K562 (cell line): ENCODE measurements around the gene TIMM8A. TPM values are rescaled to one million over a fixed set of nuclear protein-coding genes. Genes with fewer than 3 reads are reported as not detected.

Experiments used
- BRD4 ChIP-seq: fragments of 200-600 bp; sonication (generic); IDR thresholded peaks from 2 replicates; pipeline ENCODE4 v1.6.1; 2017; ENCODE audit warnings: inconsistent platforms
- DDX20 ChIP-seq: fragments of 450-650 bp; IDR thresholded peaks from 2 replicates; pipeline ENCODE4 v1.6.1; 2016; ENCODE audit warnings: missing genetic modification characterization, low read depth, mild to moderate bottlenecking, missing compliant biosample characterization, moderate library complexity
- ETS2 ChIP-seq: IDR thresholded peaks from 2 replicates; pipeline ENCODE4 v1.6.1; 2016; ENCODE audit warnings: borderline replicate concordance, missing genetic modification characterization, mild to moderate bottlenecking, moderate library complexity, missing compliant biosample characterization; ENCODE audit not compliant: poor library complexity, severe bottlenecking
- FUS ChIP-seq: fragments of 200-400 bp; formaldehyde crosslinking; optimal IDR thresholded peaks from 2 replicates; pipeline ENCODE3; 2017; ENCODE audit warnings: low read depth, low read length
- GTF2B ChIP-seq: IDR thresholded peaks from 2 replicates; pipeline ENCODE4 v1.6.1; 2011; ENCODE audit not compliant: insufficient read length; ENCODE audit errors: extremely low read depth
- HCFC1 ChIP-seq: IDR thresholded peaks from 2 replicates; pipeline ENCODE4 v1.6.1; 2012; ENCODE audit warnings: low read depth, low read length, improper control_type of control experiment
- HLTF ChIP-seq: fragments of 450-650 bp; IDR thresholded peaks from 2 replicates; pipeline ENCODE4 v1.6.1; 2016
- IRF9 ChIP-seq: fragments of 450-650 bp; IDR thresholded peaks from 2 replicates; pipeline ENCODE4 v1.6.1; 2016; ENCODE audit warnings: missing biosample characterization, missing genetic modification characterization
- KDM5B ChIP-seq: fragments of 200-600 bp; sonication (generic); IDR thresholded peaks from 2 replicates; pipeline ENCODE4 v1.6.1; 2012; ENCODE audit warnings: low read depth, mild to moderate bottlenecking, moderate library complexity, low read length, control low read depth, inconsistent platforms; ENCODE audit not compliant: insufficient replicate concordance
- LARP7 ChIP-seq: fragments of 450-650 bp; IDR thresholded peaks from 2 replicates; pipeline ENCODE4 v1.6.1; 2016
- MBD2 ChIP-seq: sonication (generic); IDR thresholded peaks from 2 replicates; pipeline ENCODE4 v1.6.1; 2016; ENCODE audit warnings: low read depth, borderline replicate concordance
- NCOA2 ChIP-seq, 2 experiments: fragments of 450-650 bp; IDR thresholded peaks; 2 replicates each; pipeline ENCODE4 v1.6.1; 2018; ENCODE audit warnings: mild to moderate bottlenecking in 2 of 2, moderate library complexity in 1 of 2; ENCODE audit not compliant: partially characterized antibody in 2 of 2
- NR2F6 ChIP-seq: fragments of 450-650 bp; formaldehyde crosslinking; IDR thresholded peaks from 2 replicates; pipeline ENCODE4 v1.4.0; 2020; ENCODE audit warnings: mild to moderate bottlenecking
- PPARD ChIP-seq: fragments of 250-450 bp; sonication (Bioruptor Pico); IDR thresholded peaks from 2 replicates; pipeline ENCODE4 v1.8.0; 2022; ENCODE audit warnings: inconsistent platforms, mild to moderate bottlenecking, moderate library complexity
- SAP30 ChIP-seq: fragments of 200-600 bp; sonication (generic); IDR thresholded peaks from 2 replicates; pipeline ENCODE4 v1.6.1; 2012; ENCODE audit warnings: borderline replicate concordance, low read depth, mild to moderate bottlenecking, moderate library complexity, low read length, control low read depth, inconsistent platforms; ENCODE audit not compliant: insufficient read depth, poor library complexity, severe bottlenecking
- SREBF2 ChIP-seq: sonication (generic); formaldehyde crosslinking; IDR thresholded peaks from 2 replicates; pipeline ENCODE4 v1.4.0; 2020; ENCODE audit warnings: mild to moderate bottlenecking, missing genetic modification reagents
- STAG1 ChIP-seq: sonication (generic); formaldehyde crosslinking; IDR thresholded peaks from 2 replicates; pipeline ENCODE4 v1.5.0; 2020; ENCODE audit warnings: missing genetic modification reagents, borderline replicate concordance
- STAT6 ChIP-seq: sonication (generic); formaldehyde crosslinking; IDR thresholded peaks from 2 replicates; pipeline ENCODE4 v1.8.1; 2023; ENCODE audit warnings: mild to moderate bottlenecking, missing genetic modification reagents
- TSC22D4 ChIP-seq: fragments of 450-650 bp; IDR thresholded peaks from 2 replicates; pipeline ENCODE4 v1.6.1; 2016; ENCODE audit warnings: missing genetic modification characterization, missing biosample characterization, control low read depth
- ZC3H8 ChIP-seq: fragments of 450-650 bp; IDR thresholded peaks from 2 replicates; pipeline ENCODE4 v1.6.1; 2017
- ZNF589 ChIP-seq: fragments of 200-800 bp; sonication (Bioruptor generic); IDR thresholded peaks from 2 replicates; pipeline ENCODE4 v1.6.1; 2016; ENCODE audit warnings: low read depth, missing genetic modification characterization, missing compliant biosample characterization
- ZNF785 ChIP-seq: fragments of 250-450 bp; sonication (Bioruptor Pico); IDR thresholded peaks from 2 replicates; pipeline ENCODE4 v1.4.0; 2020; ENCODE audit warnings: mild to moderate bottlenecking
- polyA plus RNA-seq, 8 experiments: library from polyadenylated mRNA; depleted of rRNA in 4 of 8; stranded (reverse) in 5 of 8; unstranded in 3 of 8; fragments of >200 nt; fragmentation: Nextera tagmentation in 2 of 8; fragmentation: Illumina TruSeq in 1 of 8; extraction: Ambion mirVana in 2 of 8; extraction: Trizol in 1 of 8; gene quantifications; 2 replicates each; pipeline versions ENCODE4 v1.2.1 to v1.2.3, GENCODE V29; 2011 to 2014; ENCODE audit warnings: inconsistent platforms in 1 of 8, missing spikeins in 1 of 8
- total RNA-seq, 7 experiments: library from RNA; depleted of rRNA in 6 of 7; stranded (reverse); fragments of >200 nt in 6 of 7; fragmentation: Illumina TruSeq in 2 of 7; extraction: Trizol in 2 of 7; gene quantifications; 2 replicates each; pipeline versions ENCODE4 v1.2.1 to v1.2.3, GENCODE V29; 2011 to 2021; ENCODE audit warnings: low replicate concordance in 1 of 7

The TIMM8A gene
- total and polyA plus RNA-seq, 9 of the 15 experiments (the other 6 are each of a cell fraction or from before 2014, with no cell fraction given), result 10.9 to 132 (median 41.1) TPM

GRCh38 chrX:101348452-101349192 is at the start of gene TIMM8A (continued):
- TF ChIP-seq NCOA2 (IDR thresholded peaks at IDR 0.05; ENCODE audit: partially characterized antibody in 2 of 2) (no peak), ZNF785 (no peak), NR2F6 (no peak), ZNF589 (CRISPR knock-in tag) (0 out of 2 replicates have a peak, but pooled peaks have one; percentile 36), GTF2B (no peak), DDX20 (tag) (no peak), FUS (no peak), KDM5B (peak; percentile 74), PPARD (CRISPR knock-in tag) (no peak), SREBF2 (no peak), MBD2 (peak; percentile 15; the same call in 1 of the 2 replicates), HLTF (no peak; the same call in 1 of the 2 replicates), LARP7 (no peak), STAG1 (CRISPR knock-in tag) (no peak), STAT6 (CRISPR knock-in tag) (no peak), TSC22D4 (tag) (no peak), ZC3H8 (no peak), ETS2 (tag) (no peak), HCFC1 (0 out of 2 replicates have a peak, but pooled peaks have one; percentile 21), SAP30 (peak; percentile 91), BRD4 (no peak), IRF9 (tag) (no peak)
